RWPE2 (cell line): ENCODE results near the gene RASEF.

Experiments
- ATAC-seq: fragments of 200-7000 bp; cut with Tn5 transposase; 3 replicates; pipeline ENCODE4 v1.9.1; 2021; ENCODE audit warnings: low read depth
- DNase-seq: peaks from one replicate; pipeline ENCODE4 v3.0.0-alpha.2; 2020; ENCODE audit warnings: low spot score
- H3K27ac ChIP-seq: fragments of 450-650 bp; 2 replicates; pipeline ENCODE4 v1.5.1; 2017; ENCODE audit warnings: mild to moderate bottlenecking; ENCODE audit not compliant: poor library complexity, severe bottlenecking
- H3K27me3 ChIP-seq: fragments of 250-450 bp; sonication (Bioruptor Pico); 2 replicates; pipeline ENCODE4 v1.5.1; 2021; ENCODE audit warnings: mild to moderate bottlenecking, moderate library complexity; ENCODE audit not compliant: insufficient read depth, poor library complexity, severe bottlenecking
- H3K36me3 ChIP-seq: fragments of 250-450 bp; sonication (Bioruptor Pico); 2 replicates; pipeline ENCODE4 v1.5.1; 2020; ENCODE audit warnings: low read depth, mild to moderate bottlenecking, moderate library complexity
- H3K4me1 ChIP-seq: fragments of 250-450 bp; sonication (Bioruptor Pico); 2 replicates; pipeline ENCODE4 v1.5.1; 2021; ENCODE audit warnings: mild to moderate bottlenecking, moderate library complexity; ENCODE audit not compliant: insufficient read depth, poor library complexity, severe bottlenecking
- H3K4me3 ChIP-seq: fragments of 250-450 bp; sonication (Bioruptor Pico); 2 replicates; pipeline ENCODE4 v1.5.1; 2021; ENCODE audit warnings: mild to moderate bottlenecking, moderate library complexity; ENCODE audit not compliant: severe bottlenecking
- H3K9me3 ChIP-seq: fragments of 250-450 bp; sonication (Bioruptor Pico); 2 replicates; pipeline ENCODE4 v1.5.1; 2021; ENCODE audit warnings: mild to moderate bottlenecking, moderate library complexity; ENCODE audit not compliant: severe bottlenecking
- CTCF ChIP-seq: fragments of 450-650 bp; IDR thresholded peaks from one replicate; pipeline ENCODE4 v1.5.1; 2017; ENCODE audit warnings: mild to moderate bottlenecking, moderate library complexity; ENCODE audit not compliant: poor library complexity, severe bottlenecking

RASEF gene

GRCh38 chr9:82970359-82970758 is 92.6 kb downstream of the RASEF start:
- Histone ChIP-seq H3K4me3 (no peak overlapping the region), H3K4me1 (no peaks in the 10 kb centered on the region), H3K9me3 (no peaks in the 10 kb centered on the region), H3K36me3 (no peaks in the 10 kb centered on the region), H3K27me3 (no peaks in the 10 kb centered on the region), H3K27ac (no peak overlapping the region)
- ATAC-seq (no peak), DNase-seq (no peak)
- TF ChIP-seq CTCF: no peak

GRCh38 chr9:82969291-82969690 is 93.7 kb downstream of the RASEF start:
- no peak for DNase-seq
- ATAC-seq: no peak
- H3K9me3 ChIP-seq: no peaks in the 10 kb centered on the region
- H3K27ac ChIP-seq: no peak overlapping the region
- H3K27me3 ChIP-seq: no peaks in the 10 kb centered on the region
- no peak overlapping the region for H3K4me3 ChIP-seq
- no peaks in the 10 kb centered on the region for H3K36me3 ChIP-seq
- H3K4me1 ChIP-seq: no peaks in the 10 kb centered on the region
- TF ChIP-seq CTCF: no peak

GRCh38 chr9:82968816-82969215 is 94.1 kb downstream of the RASEF start:
- Histone ChIP-seq H3K36me3 (no peaks in the 10 kb centered on the region), H3K4me3 (no peak overlapping the region), H3K27ac (no peak overlapping the region), H3K27me3 (no peaks in the 10 kb centered on the region), H3K9me3 (no peaks in the 10 kb centered on the region), H3K4me1 (no peaks in the 10 kb centered on the region)
- ATAC-seq (no peak), DNase-seq (no peak)
- TF ChIP-seq CTCF: no peak

GRCh38 chr9:82968388-82968787 is 94.6 kb downstream of the RASEF start:
- ATAC-seq (no peak), DNase-seq (no peak)
- Histone ChIP-seq H3K36me3 (no peaks in the 10 kb centered on the region), H3K4me3 (no peak overlapping the region), H3K27me3 (no peaks in the 10 kb centered on the region), H3K27ac (no peak overlapping the region), H3K9me3 (no peaks in the 10 kb centered on the region), H3K4me1 (no peaks in the 10 kb centered on the region)
- no peak for TF ChIP-seq CTCF

GRCh38 chr9:82961504-82962125 is 101.3 kb downstream of the RASEF start:
- Histone ChIP-seq H3K27ac (no peak overlapping the region), H3K36me3 (no peaks in the 10 kb centered on the region), H3K4me3 (no peak overlapping the region), H3K4me1 (no peaks in the 10 kb centered on the region), H3K9me3 (no peaks in the 10 kb centered on the region), H3K27me3 (no peaks in the 10 kb centered on the region)
- ATAC-seq (peak; percentile 85), DNase-seq (peak; percentile 70)
- TF ChIP-seq CTCF: peak; percentile 90
